ENCODE measurements around the gene RANBP3.
A peak's percentile ranks its signal among the peaks of the same experiment; 100 is the strongest.

The RANBP3 gene

DNA sequence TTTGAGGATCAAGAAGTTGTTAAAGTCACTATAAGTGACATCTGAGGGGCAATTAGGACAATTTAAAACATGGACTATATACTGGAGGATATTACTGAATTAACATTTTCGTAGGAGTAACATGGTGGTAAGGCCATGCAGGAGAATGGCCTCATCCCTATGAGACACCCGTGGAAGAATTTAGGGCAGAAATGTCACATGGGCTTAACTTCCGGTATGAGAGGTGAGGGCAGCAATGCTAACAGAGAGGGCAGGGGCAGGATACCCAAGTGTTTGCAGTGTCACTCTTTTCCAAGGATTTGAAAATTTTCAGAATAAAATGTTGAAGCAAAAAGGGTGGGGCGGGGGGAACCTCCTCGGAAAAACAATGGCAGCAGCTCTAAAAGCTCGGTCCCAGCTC is 23.6 kb downstream of the RANBP3 start:
- no peaks in the 10 kb centered on the region for H3K9me3 ChIP-seq (ENCODE audit: control insufficient read depth, insufficient read depth, low read depth, low read length)
- ChIA-PET POLR2A (interaction anchor here (1.2 kb wide), 1 partner anchor 24 kb away, joined by 5 read pairs; the partner anchor contains the start of gene RANBP3), CTCF (interaction anchor here (0.7 to 7.3 kb wide), 2 partner anchors 13 to 133 kb away, joined by 3 to 60 read pairs; no protein-coding TSS in a partner anchor)
- peaks cover 46% of the 10 kb centered on the region for H3K4me1 ChIP-seq (ENCODE audit: control insufficient read depth, insufficient read depth, low read length)
- H3K36me3 ChIP-seq (ENCODE audit: control insufficient read depth in 2 of 2, insufficient read depth in 1 of 2, low read length in 2 of 2), result peaks cover 0 to 21% of the 10 kb centered on the region in 2 experiments; a peak in 1 of 3 replicates
- TF ChIP-seq, protein P1, sequence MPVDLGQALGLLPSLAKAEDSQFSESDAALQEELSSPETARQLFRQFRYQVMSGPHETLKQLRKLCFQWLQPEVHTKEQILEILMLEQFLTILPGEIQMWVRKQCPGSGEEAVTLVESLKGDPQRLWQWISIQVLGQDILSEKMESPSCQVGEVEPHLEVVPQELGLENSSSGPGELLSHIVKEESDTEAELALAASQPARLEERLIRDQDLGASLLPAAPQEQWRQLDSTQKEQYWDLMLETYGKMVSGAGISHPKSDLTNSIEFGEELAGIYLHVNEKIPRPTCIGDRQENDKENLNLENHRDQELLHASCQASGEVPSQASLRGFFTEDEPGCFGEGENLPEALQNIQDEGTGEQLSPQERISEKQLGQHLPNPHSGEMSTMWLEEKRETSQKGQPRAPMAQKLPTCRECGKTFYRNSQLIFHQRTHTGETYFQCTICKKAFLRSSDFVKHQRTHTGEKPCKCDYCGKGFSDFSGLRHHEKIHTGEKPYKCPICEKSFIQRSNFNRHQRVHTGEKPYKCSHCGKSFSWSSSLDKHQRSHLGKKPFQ (tag by site-specific recombination; IDR thresholded peaks at IDR 0.05), result no peak
- no peak for TF ChIP-seq ZNF169 (tag by site-specific recombination; IDR thresholded peaks at IDR 0.05)
- no peak overlapping the region for H3K4me3 ChIP-seq (ENCODE audit: low read depth, low read length)
- H3K27ac ChIP-seq (ENCODE audit: extremely low read depth, low read depth, low read length), result no peak overlapping the region

- Histone ChIP-seq H3K4me3 (ENCODE audit: low read depth, low read length) (no peak overlapping the region), H3K36me3 (ENCODE audit: control insufficient read depth in 2 of 2, insufficient read depth in 1 of 2, low read length in 2 of 2) (peaks cover 0 to 21% of the 10 kb centered on the region in 2 experiments; a peak in 1 of 3 replicates), H3K4me1 (ENCODE audit: control insufficient read depth, insufficient read depth, low read length) (peaks cover 46% of the 10 kb centered on the region), H3K9me3 (ENCODE audit: control insufficient read depth, insufficient read depth, low read depth, low read length) (no peaks in the 10 kb centered on the region), H3K27ac (ENCODE audit: extremely low read depth, low read depth, low read length) (no peak overlapping the region)
- ChIA-PET POLR2A (interaction anchor here (1.2 kb wide), 1 partner anchor 24 kb away, joined by 5 read pairs; the partner anchor contains the start of gene RANBP3), CTCF (interaction anchor here (0.5 to 7.3 kb wide), 3 partner anchors 14 to 47 kb away, joined by 3 to 60 read pairs (median 3); no protein-coding TSS in a partner anchor)
- TF ChIP-seq, protein P2, sequence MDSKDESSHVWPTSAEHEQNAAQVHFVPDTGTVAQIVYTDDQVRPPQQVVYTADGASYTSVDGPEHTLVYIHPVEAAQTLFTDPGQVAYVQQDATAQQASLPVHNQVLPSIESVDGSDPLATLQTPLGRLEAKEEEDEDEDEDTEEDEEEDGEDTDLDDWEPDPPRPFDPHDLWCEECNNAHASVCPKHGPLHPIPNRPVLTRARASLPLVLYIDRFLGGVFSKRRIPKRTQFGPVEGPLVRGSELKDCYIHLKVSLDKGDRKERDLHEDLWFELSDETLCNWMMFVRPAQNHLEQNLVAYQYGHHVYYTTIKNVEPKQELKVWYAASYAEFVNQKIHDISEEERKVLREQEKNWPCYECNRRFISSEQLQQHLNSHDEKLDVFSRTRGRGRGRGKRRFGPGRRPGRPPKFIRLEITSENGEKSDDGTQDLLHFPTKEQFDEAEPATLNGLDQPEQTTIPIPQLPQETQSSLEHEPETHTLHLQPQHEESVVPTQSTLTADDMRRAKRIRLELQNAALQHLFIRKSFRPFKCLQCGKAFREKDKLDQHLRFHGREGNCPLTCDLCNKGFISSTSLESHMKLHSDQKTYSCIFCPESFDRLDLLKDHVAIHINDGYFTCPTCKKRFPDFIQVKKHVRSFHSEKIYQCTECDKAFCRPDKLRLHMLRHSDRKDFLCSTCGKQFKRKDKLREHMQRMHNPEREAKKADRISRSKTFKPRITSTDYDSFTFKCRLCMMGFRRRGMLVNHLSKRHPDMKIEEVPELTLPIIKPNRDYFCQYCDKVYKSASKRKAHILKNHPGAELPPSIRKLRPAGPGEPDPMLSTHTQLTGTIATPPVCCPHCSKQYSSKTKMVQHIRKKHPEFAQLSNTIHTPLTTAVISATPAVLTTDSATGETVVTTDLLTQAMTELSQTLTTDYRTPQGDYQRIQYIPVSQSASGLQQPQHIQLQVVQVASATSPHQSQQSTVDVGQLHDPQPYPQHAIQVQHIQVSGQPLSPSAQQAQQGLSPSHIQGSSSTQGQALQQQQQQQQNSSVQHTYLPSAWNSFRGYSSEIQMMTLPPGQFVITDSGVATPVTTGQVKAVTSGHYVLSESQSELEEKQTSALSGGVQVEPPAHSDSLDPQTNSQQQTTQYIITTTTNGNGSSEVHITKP (tag by site-specific recombination; IDR thresholded peaks at IDR 0.05), result no peak
- TF ChIP-seq ZNF670 (tag by site-specific recombination; IDR thresholded peaks at IDR 0.05; ENCODE audit: low read depth) (no peak), PBX3 (CRISPR knock-in tag; IDR thresholded peaks at IDR 0.05) (no peak), ZNF266 (tag by site-specific recombination; IDR thresholded peaks at IDR 0.05; ENCODE audit: low read depth) (no peak), ZNF449 (tag by site-specific recombination; IDR thresholded peaks at IDR 0.05) (no peak), ZNF416 (tag by site-specific recombination; IDR thresholded peaks at IDR 0.05) (no peak), ZNF510 (tag by site-specific recombination; IDR thresholded peaks at IDR 0.05; ENCODE audit: insufficient replicate concordance) (no peak), ZFP69B (tag by site-specific recombination; IDR thresholded peaks at IDR 0.05) (0 out of 2 replicates have a peak, but pooled peaks have one; percentile 24)
- TF ChIP-seq, protein P3, sequence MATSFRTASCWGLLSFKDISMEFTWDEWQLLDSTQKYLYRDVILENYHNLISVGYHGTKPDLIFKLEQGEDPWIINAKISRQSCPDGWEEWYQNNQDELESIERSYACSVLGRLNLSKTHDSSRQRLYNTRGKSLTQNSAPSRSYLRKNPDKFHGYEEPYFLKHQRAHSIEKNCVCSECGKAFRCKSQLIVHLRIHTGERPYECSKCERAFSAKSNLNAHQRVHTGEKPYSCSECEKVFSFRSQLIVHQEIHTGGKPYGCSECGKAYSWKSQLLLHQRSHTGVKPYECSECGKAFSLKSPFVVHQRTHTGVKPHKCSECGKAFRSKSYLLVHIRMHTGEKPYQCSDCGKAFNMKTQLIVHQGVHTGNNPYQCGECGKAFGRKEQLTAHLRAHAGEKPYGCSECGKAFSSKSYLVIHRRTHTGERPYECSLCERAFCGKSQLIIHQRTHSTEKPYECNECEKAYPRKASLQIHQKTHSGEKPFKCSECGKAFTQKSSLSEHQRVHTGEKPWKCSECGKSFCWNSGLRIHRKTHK (tag by site-specific recombination; IDR thresholded peaks at IDR 0.05), result no peak
These were observed 24.2 kb downstream of the RANBP3 start for GRCh38 chr19:5953680-5954213.
